Activated CD8-positive, alpha-beta T cell treated with anti-CD3 and anti-CD28 coated beads for 36 hours (primary cell): ENCODE data around the gene KRT5. TPM values are rescaled to one million over a fixed set of nuclear protein-coding genes. Genes with fewer than 3 reads are reported as not detected.

ENCODE experiments used
- ATAC-seq: fragments of 200-7000 bp; cut with Tn5 transposase; one replicate; pipeline ENCODE4 v1.10.0; 2021; ENCODE audit warnings: mild to moderate bottlenecking, moderate library complexity
- CTCF ChIA-PET: fragments of 350-600 bp; sonication (Branson Sonifier 250); formaldehyde crosslinking; loops from one replicate; lab custom pipeline; 2021; ENCODE audit warnings: antibody characterized with exemption; lab: Charles Lee
- POLR2A ChIA-PET: fragments of 350-600 bp; sonication (Branson Sonifier 250); formaldehyde crosslinking; loops from one replicate; lab custom pipeline; 2021; ENCODE audit warnings: antibody characterized with exemption; lab: Charles Lee
- DNase-seq: peaks from one replicate; pipeline ENCODE4 v3.0.0-alpha.2; 2020
- H3K27ac Mint-ChIP-seq: one replicate; pipeline ENCODE4 v1.8.0; 2021; ENCODE audit warnings: mild to moderate bottlenecking, mixed read lengths
- H3K27me3 Mint-ChIP-seq: one replicate; pipeline ENCODE4 v1.8.0; 2021; ENCODE audit warnings: mixed read lengths
- H3K36me3 Mint-ChIP-seq: one replicate; pipeline ENCODE4 v1.8.0; 2021; ENCODE audit warnings: low read depth, mixed read lengths
- H3K4me1 Mint-ChIP-seq: one replicate; pipeline ENCODE4 v1.8.0; 2021; ENCODE audit warnings: low read depth, mixed read lengths
- H3K4me3 Mint-ChIP-seq: one replicate; pipeline ENCODE4 v1.8.0; 2021; ENCODE audit warnings: mild to moderate bottlenecking, moderate library complexity, mixed read lengths
- H3K9me3 Mint-ChIP-seq: one replicate; pipeline ENCODE4 v1.8.0; 2021; ENCODE audit warnings: mixed read lengths
- CTCF ChIP-seq: fragments of 200-600 bp; IDR thresholded peaks from one replicate; pipeline ENCODE4 v1.8.0; 2022; ENCODE audit warnings: antibody characterized with exemption, mild to moderate bottlenecking
- intact Hi-C: fragments of 100-400 bp; cut with micrococcal nuclease; formaldehyde crosslinking; loops from one replicate; pipeline ENCODE4 v1.10.0; 2022
- total RNA-seq, 2 experiments: library from RNA; stranded (reverse); gene quantifications; one replicate each; pipeline ENCODE4 v1.2.3, GENCODE V29; 2021

KRT5 gene
- total RNA-seq, 2 experiments from 2014 or later, result not detected

DNA sequence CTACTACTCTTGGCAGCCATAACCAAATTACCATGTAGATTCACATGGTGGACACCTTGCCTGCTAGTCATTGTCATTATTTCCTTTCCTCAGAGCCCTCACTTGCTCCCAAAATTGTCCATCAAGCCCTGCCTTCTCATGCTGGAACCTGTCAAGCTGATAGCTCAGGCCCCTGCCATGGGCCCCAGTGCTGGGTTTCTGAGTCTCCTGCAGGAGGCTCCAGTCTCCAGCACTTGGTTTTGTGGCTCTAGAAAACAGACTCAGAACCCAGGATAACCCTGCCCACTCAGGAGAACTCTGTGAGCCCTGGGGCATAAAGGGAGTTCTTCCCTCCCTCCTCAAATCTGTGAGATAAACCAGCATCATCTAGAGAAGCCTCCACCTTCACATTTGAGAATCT lies 22.0 kb upstream of the KRT5 start:
- Mint-ChIP-seq H3K27ac (no peak overlapping the region), H3K36me3 (no peaks in the 10 kb centered on the region), H3K9me3 (no peaks in the 10 kb centered on the region), H3K27me3 (no peaks in the 10 kb centered on the region), H3K4me1 (peaks cover 4% of the 10 kb centered on the region), H3K4me3 (no peak overlapping the region)
- no peak for DNase-seq
- ChIA-PET CTCF (no interaction called here), POLR2A (no interaction called here)
- ATAC-seq, result no peak
- intact Hi-C loops, result no loop called here
- no peak for TF ChIP-seq CTCF

DNA sequence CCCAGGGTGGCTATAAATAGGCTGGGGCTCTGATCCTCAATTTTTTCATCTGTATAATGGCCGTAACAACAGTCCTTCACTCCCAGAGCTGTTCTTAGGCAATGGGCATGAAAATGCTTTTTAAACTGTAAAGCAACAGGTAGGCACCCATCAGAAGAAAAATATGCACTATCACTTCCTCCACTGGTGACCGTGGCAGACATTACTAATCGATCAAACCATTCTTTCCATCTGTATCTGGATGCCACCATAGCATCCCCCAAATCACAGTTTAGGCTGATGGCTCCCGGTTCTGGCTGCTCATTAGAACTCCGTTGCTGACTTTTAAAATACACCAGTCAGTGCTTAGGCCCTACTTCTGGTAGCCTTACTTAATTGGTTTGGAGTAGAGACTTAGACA lies 21.5 kb upstream of the KRT5 start:
- Mint-ChIP-seq H3K4me3 (no peak overlapping the region), H3K27ac (no peak overlapping the region), H3K9me3 (no peaks in the 10 kb centered on the region), H3K4me1 (peaks cover 4% of the 10 kb centered on the region), H3K36me3 (no peaks in the 10 kb centered on the region), H3K27me3 (no peaks in the 10 kb centered on the region)
- DNase-seq (no peak), ATAC-seq (no peak)
- intact Hi-C loops, result no loop called here
- POLR2A ChIA-PET, result no interaction called here
- TF ChIP-seq CTCF, result no peak
- CTCF ChIA-PET, result no interaction called here

DNA sequence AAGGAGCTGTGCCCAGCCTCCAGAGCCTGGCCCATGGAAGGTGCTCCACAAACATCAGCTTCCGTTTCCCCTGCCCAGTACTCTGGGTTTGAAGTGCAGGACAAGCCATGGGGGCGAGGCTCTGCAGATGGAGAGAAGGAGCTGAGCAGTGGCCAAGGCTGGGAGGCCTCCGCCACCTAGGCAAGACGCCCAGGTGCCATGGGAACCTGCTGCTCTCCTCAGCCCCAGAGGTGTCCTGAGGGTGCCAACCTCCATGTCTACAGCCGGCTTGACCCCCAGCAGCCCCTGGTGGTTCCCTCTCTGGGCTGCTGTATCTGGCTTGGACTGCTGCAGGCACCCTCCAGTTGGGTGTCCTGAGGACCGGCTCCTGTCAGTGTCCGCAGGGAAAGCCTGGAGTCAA lies 20.3 kb upstream of the KRT5 start:
- Mint-ChIP-seq H3K9me3 (no peaks in the 10 kb centered on the region), H3K27ac (no peak overlapping the region), H3K27me3 (no peaks in the 10 kb centered on the region), H3K36me3 (no peaks in the 10 kb centered on the region), H3K4me3 (no peak overlapping the region), H3K4me1 (peaks cover 4% of the 10 kb centered on the region)
- DNase-seq, result no peak
- no peak for TF ChIP-seq CTCF
- ChIA-PET POLR2A (no interaction called here), CTCF (no interaction called here)
- intact Hi-C loops, result no loop called here
- ATAC-seq, result no peak

GRCh38 chr12:52539821-52540173 lies 19.6 kb upstream of the KRT5 start:
- H3K4me3 Mint-ChIP-seq, result no peak overlapping the region
- H3K9me3 Mint-ChIP-seq, result no peaks in the 10 kb centered on the region
- CTCF ChIA-PET, result interaction anchor here (1.5 kb wide), 1 partner anchor 331 kb away, joined by 3 read pairs; no protein-coding TSS in a partner anchor
- H3K27ac Mint-ChIP-seq, result no peak overlapping the region
- intact Hi-C loops, result no loop called here
- no peak for TF ChIP-seq CTCF
- ATAC-seq (no peak), DNase-seq (no peak)
- H3K27me3 Mint-ChIP-seq, result no peaks in the 10 kb centered on the region
- peaks cover 4% of the 10 kb centered on the region for H3K4me1 Mint-ChIP-seq
- H3K36me3 Mint-ChIP-seq, result no peaks in the 10 kb centered on the region
- POLR2A ChIA-PET, result no interaction called here

- ATAC-seq, result no peak
- Mint-ChIP-seq H3K4me3 (no peak overlapping the region), H3K4me1 (peaks cover 4% of the 10 kb centered on the region), H3K27ac (no peak overlapping the region), H3K9me3 (no peaks in the 10 kb centered on the region), H3K27me3 (no peaks in the 10 kb centered on the region), H3K36me3 (no peaks in the 10 kb centered on the region)
- no peak for TF ChIP-seq CTCF
- intact Hi-C loops, result no loop called here
- ChIA-PET CTCF (interaction anchor here (1.5 kb wide), 1 partner anchor 332 kb away, joined by 3 read pairs; no protein-coding TSS in a partner anchor), POLR2A (no interaction called here)
- no peak for DNase-seq
Measured at GRCh38 chr12:52539083-52539820, 19.1 kb upstream of the KRT5 start.
